KMS-11 (cell line): ENCODE measurements around the gene PDZD11.

ENCODE experiments used
- H2AFZ ChIP-seq: fragments of 200-600 bp; sonication (generic); 2 replicates; pipeline ENCODE4 v1.6.1; 2016; ENCODE audit warnings: antibody characterized with exemption, mixed run types, low read depth
- H3K27ac ChIP-seq: fragments of 200-600 bp; sonication (generic); 2 replicates; pipeline ENCODE4 v1.6.1; 2016; ENCODE audit warnings: mild to moderate bottlenecking, mixed run types
- H3K27me3 ChIP-seq: fragments of 200-600 bp; sonication (generic); 2 replicates; pipeline ENCODE4 v1.6.1; 2017; ENCODE audit warnings: mild to moderate bottlenecking, low read depth, mixed run types, moderate library complexity; ENCODE audit not compliant: insufficient read depth
- H3K36me3 ChIP-seq: fragments of 200-600 bp; sonication (generic); 2 replicates; pipeline ENCODE4 v1.6.1; 2017; ENCODE audit warnings: mild to moderate bottlenecking, mixed run types; ENCODE audit not compliant: insufficient read depth
- H3K4me1 ChIP-seq: fragments of 200-600 bp; sonication (generic); 2 replicates; pipeline ENCODE4 v1.6.1; 2016; ENCODE audit warnings: mild to moderate bottlenecking, low read depth, mixed run types; ENCODE audit not compliant: poor library complexity, severe bottlenecking
- H3K4me2 ChIP-seq: fragments of 200-600 bp; sonication (generic); 2 replicates; pipeline ENCODE4 v1.7.0; 2016; ENCODE audit warnings: mild to moderate bottlenecking, mixed run types
- H3K4me3 ChIP-seq: fragments of 200-600 bp; sonication (generic); IDR thresholded peaks from 2 replicates; pipeline ENCODE4 v1.6.1; 2017; ENCODE audit warnings: low read depth, low read length, mixed read lengths; ENCODE audit not compliant: insufficient read depth
- H3K79me2 ChIP-seq: fragments of 200-600 bp; sonication (generic); 2 replicates; pipeline ENCODE4 v1.6.1; 2016; ENCODE audit warnings: low read depth, mixed run types; ENCODE audit not compliant: insufficient read depth
- H3K9ac ChIP-seq: fragments of 200-600 bp; sonication (generic); 2 replicates; pipeline ENCODE4 v1.6.1; 2016; ENCODE audit warnings: mild to moderate bottlenecking, mixed run types
- H4K20me1 ChIP-seq: fragments of 200-600 bp; sonication (generic); 2 replicates; pipeline ENCODE4 v1.6.1; 2016; ENCODE audit warnings: mild to moderate bottlenecking, mixed run types; ENCODE audit not compliant: insufficient read depth
- TF ChIP-seq, protein P1 (sequence below): fragments of 200-600 bp; sonication (generic); conservative IDR thresholded peaks from 2 replicates; pipeline ENCODE4 v1.6.1; 2017; ENCODE audit warnings: low read depth, mild to moderate bottlenecking, antibody characterized with exemption, low read length, moderate library complexity, mixed read lengths

The PDZD11 gene

DNA sequence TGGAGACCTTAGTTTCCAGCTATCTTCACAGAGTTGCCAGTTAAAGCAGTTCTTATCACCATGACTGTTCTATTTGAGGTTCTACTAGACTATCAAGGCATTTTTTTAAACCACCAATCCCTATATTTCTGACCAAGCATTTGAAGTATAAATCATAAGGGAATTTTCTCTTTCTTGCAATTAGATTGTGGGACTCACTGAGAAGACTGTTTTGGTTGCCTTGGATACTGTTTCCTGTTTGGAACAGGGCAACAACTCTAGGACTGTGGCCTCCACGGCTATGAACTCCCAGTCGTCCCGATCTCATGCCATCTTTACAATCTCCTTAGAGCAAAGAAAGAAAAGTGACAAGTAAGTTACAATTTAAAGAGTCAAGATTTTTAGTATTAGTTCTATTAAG is 12.0 kb upstream of the PDZD11 start:
- no peaks in the 10 kb centered on the region for H4K20me1 ChIP-seq
- H3K4me3 ChIP-seq: no peak overlapping the region
- no peak overlapping the region for H2AFZ ChIP-seq
- no peak overlapping the region for H3K27ac ChIP-seq
- no peak overlapping the region for H3K4me2 ChIP-seq
- no peaks in the 10 kb centered on the region for H3K79me2 ChIP-seq
- no peaks in the 10 kb centered on the region for H3K4me1 ChIP-seq
- no peaks in the 10 kb centered on the region for H3K36me3 ChIP-seq
- H3K9ac ChIP-seq: no peak overlapping the region
- no peaks in the 10 kb centered on the region for H3K27me3 ChIP-seq
- TF ChIP-seq, protein P1, sequence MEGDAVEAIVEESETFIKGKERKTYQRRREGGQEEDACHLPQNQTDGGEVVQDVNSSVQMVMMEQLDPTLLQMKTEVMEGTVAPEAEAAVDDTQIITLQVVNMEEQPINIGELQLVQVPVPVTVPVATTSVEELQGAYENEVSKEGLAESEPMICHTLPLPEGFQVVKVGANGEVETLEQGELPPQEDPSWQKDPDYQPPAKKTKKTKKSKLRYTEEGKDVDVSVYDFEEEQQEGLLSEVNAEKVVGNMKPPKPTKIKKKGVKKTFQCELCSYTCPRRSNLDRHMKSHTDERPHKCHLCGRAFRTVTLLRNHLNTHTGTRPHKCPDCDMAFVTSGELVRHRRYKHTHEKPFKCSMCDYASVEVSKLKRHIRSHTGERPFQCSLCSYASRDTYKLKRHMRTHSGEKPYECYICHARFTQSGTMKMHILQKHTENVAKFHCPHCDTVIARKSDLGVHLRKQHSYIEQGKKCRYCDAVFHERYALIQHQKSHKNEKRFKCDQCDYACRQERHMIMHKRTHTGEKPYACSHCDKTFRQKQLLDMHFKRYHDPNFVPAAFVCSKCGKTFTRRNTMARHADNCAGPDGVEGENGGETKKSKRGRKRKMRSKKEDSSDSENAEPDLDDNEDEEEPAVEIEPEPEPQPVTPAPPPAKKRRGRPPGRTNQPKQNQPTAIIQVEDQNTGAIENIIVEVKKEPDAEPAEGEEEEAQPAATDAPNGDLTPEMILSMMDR: no peak

DNA sequence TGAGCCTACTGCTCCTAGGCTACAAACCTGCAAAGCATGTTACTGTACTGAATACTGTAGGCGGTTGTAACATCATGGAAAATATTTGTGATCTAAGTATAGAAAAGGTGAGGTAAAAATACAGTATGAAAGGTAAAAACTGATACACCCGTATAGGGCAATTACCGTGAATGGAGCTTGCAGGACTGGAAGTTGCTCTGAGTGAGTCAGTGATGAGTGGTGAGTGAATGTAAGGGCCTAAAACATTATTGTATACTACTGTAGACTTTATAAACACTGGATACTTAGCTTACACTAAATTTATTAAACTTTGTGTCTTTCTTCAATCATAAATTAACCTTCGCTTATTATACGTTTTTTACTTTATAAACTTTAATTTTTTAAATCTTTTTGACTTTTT is 3.9 kb upstream of the PDZD11 start:
- Histone ChIP-seq H4K20me1 (no peaks in the 10 kb centered on the region), H3K27me3 (no peaks in the 10 kb centered on the region), H3K27ac (no peak overlapping the region), H3K4me2 (no peak overlapping the region), H3K9ac (no peak overlapping the region), H3K4me1 (peaks cover 19% of the 10 kb centered on the region), H2AFZ (no peak overlapping the region), H3K79me2 (peaks cover 5% of the 10 kb centered on the region; the same call in 1 of the 2 replicates), H3K36me3 (no peaks in the 10 kb centered on the region), H3K4me3 (no peak overlapping the region)
- TF ChIP-seq, protein P1: no peak

DNA sequence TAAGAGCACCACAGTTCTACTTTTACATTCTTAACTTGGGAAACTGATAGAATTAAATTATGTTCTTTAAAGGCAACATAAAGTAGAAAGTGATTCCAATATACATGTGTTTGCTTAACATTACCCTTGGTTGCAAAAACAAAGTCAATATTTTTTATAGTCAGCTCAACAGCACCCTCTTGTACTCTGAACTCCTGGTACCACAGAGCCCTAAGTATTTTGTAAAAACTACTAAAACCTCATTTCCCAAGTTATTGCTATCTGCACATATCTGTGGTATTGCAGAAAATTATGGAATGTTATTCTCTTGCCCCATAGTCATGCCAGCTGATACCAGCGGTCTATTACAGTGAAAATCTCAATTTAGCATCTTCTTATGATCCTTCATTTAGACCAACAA is 3.1 kb upstream of the PDZD11 start:
- Histone ChIP-seq H3K36me3 (no peaks in the 10 kb centered on the region), H3K4me3 (no peak overlapping the region), H3K79me2 (peaks cover 5% of the 10 kb centered on the region; the same call in 1 of the 2 replicates), H3K27ac (no peak overlapping the region), H3K4me2 (no peak overlapping the region), H3K4me1 (peaks cover 19% of the 10 kb centered on the region), H2AFZ (no peak overlapping the region), H3K27me3 (no peaks in the 10 kb centered on the region), H3K9ac (no peak overlapping the region), H4K20me1 (no peaks in the 10 kb centered on the region)
- TF ChIP-seq, protein P1: no peak

DNA sequence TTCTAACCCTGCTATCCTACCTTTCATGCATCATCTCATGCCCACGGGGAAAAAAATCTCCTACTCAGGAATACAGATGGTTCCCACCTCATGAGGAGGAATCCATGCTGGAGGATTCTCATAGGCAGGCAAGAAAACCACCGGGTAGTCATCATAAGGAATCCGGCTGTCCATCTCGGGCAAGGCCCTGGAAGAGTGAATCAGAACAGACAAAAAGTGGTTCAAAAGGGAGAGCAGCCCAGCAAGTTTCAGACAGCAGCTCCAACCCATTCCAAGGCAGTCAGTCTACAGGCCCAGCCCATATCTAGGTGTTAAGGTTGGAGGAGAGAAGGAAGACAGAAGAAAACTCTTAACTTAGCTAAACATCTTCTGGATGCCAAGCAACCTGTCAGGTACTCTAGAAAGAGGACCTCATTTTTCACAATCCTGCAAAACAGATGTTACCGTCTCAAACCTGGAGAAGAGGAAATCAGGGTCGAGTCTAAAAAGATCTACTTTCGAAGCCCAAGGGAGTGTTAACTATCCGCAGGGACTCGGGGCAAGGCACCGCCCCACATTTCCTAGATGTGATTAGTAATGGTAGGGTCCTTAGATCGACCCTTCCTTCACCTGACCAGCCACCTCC is 447 bp downstream of the PDZD11 start:
- Histone ChIP-seq H3K4me3 (no peak overlapping the region), H3K4me2 (peak overlapping the region; percentile 62), H3K27ac (peak overlapping the region; percentile 56; the same call in 1 of the 2 replicates), H4K20me1 (no peaks in the 10 kb centered on the region), H3K9ac (peak overlapping the region; percentile 41; the same call in 1 of the 2 replicates), H3K36me3 (no peaks in the 10 kb centered on the region), H3K27me3 (no peaks in the 10 kb centered on the region), H2AFZ (peak overlapping the region; percentile 75), H3K79me2 (peaks cover 5% of the 10 kb centered on the region; the same call in 1 of the 2 replicates), H3K4me1 (peaks cover 19% of the 10 kb centered on the region)
- TF ChIP-seq, protein P1: no peak
